GM12891 (cell line): Measurements from ENCODE around the gene BFSP1.

Experiments used
- POLR2A ChIP-seq: IDR thresholded peaks from 2 replicates; pipeline ENCODE4 v1.6.1; 2011; ENCODE audit warnings: low read depth, low read length, control low read depth
- SPI1 ChIP-seq: IDR thresholded peaks from 2 replicates; pipeline ENCODE4 v1.6.1; 2011; ENCODE audit warnings: low read depth, low read length, control low read depth
- TAF1 ChIP-seq: IDR thresholded peaks from 2 replicates; pipeline ENCODE4 v1.6.1; 2011; ENCODE audit warnings: low read depth, low read length, control low read depth

- TF ChIP-seq TAF1 (no peak), POLR2A (no peak), SPI1 (no peak)
These were observed 33.2 kb downstream of the BFSP1 start for GRCh38 chr20:17497821-17498580.
